ENCODE measurements around the gene ZNF132. TPM values are rescaled to one million over a fixed set of nuclear protein-coding genes. Genes with fewer than 3 reads are reported as not detected.

The ZNF132 gene
- total RNA-seq, 1 experiment from 2014 or later, result 2.6 TPM

DNA sequence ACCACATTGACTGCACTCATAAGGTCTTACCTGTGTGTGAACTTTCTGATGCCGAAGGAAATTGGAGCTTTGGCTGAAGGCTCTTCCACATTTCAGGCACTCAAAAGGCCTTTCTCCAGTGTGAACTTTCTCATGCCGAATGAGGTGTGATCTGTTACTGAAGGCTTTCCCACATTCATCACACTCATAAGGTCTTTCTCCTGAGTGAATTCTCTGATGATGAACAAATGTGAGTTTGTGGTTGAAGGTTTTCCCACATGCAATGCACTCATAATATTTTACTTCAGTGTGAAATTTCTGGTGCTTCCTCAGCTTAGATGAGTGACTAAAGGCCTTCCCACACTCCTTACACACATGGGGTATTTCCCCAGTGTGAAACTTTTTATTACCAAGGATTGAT is 5.7 kb downstream of the ZNF132 start (continued):
- TF ChIP-seq ZNF512 (CRISPR knock-in tag; IDR thresholded peaks at IDR 0.05; ENCODE audit: borderline replicate concordance) (no peak), ERG (CRISPR knock-in tag; IDR thresholded peaks at IDR 0.05) (no peak), NFYB (CRISPR knock-in tag; conservative IDR thresholded peaks at IDR 0.05; ENCODE audit: low read depth) (no peak), ZBTB21 (CRISPR knock-in tag; IDR thresholded peaks at IDR 0.05; ENCODE audit: borderline replicate concordance) (no peak), ZNF281 (CRISPR knock-in tag; IDR thresholded peaks at IDR 0.05) (no peak)
- TF ChIP-seq, protein P1, sequence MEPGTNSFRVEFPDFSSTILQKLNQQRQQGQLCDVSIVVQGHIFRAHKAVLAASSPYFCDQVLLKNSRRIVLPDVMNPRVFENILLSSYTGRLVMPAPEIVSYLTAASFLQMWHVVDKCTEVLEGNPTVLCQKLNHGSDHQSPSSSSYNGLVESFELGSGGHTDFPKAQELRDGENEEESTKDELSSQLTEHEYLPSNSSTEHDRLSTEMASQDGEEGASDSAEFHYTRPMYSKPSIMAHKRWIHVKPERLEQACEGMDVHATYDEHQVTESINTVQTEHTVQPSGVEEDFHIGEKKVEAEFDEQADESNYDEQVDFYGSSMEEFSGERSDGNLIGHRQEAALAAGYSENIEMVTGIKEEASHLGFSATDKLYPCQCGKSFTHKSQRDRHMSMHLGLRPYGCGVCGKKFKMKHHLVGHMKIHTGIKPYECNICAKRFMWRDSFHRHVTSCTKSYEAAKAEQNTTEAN (CRISPR knock-in tag; IDR thresholded peaks at IDR 0.05), result no peak
- TF ChIP-seq, protein P2, sequence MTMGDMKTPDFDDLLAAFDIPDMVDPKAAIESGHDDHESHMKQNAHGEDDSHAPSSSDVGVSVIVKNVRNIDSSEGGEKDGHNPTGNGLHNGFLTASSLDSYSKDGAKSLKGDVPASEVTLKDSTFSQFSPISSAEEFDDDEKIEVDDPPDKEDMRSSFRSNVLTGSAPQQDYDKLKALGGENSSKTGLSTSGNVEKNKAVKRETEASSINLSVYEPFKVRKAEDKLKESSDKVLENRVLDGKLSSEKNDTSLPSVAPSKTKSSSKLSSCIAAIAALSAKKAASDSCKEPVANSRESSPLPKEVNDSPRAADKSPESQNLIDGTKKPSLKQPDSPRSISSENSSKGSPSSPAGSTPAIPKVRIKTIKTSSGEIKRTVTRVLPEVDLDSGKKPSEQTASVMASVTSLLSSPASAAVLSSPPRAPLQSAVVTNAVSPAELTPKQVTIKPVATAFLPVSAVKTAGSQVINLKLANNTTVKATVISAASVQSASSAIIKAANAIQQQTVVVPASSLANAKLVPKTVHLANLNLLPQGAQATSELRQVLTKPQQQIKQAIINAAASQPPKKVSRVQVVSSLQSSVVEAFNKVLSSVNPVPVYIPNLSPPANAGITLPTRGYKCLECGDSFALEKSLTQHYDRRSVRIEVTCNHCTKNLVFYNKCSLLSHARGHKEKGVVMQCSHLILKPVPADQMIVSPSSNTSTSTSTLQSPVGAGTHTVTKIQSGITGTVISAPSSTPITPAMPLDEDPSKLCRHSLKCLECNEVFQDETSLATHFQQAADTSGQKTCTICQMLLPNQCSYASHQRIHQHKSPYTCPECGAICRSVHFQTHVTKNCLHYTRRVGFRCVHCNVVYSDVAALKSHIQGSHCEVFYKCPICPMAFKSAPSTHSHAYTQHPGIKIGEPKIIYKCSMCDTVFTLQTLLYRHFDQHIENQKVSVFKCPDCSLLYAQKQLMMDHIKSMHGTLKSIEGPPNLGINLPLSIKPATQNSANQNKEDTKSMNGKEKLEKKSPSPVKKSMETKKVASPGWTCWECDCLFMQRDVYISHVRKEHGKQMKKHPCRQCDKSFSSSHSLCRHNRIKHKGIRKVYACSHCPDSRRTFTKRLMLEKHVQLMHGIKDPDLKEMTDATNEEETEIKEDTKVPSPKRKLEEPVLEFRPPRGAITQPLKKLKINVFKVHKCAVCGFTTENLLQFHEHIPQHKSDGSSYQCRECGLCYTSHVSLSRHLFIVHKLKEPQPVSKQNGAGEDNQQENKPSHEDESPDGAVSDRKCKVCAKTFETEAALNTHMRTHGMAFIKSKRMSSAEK (CRISPR knock-in tag; IDR thresholded peaks at IDR 0.05; ENCODE audit: borderline replicate concordance), result no peak

- Mint-ChIP-seq H3K36me3 (peaks cover 50% of the 10 kb centered on the region), H3K4me3 (no peak overlapping the region), H3K27me3 (ENCODE audit: low read depth) (peaks cover 67% of the 10 kb centered on the region), H3K4me1 (no peaks in the 10 kb centered on the region), H3K9me3 (peaks cover 85% of the 10 kb centered on the region), H3K27ac (no peak overlapping the region)
- POLR2A ChIA-PET, result no interaction called here
- DNase-seq (ENCODE audit: low spot score) (no peak), ATAC-seq (no peak)
- TF ChIP-seq ZNF317 (CRISPR knock-in tag; IDR thresholded peaks at IDR 0.05; ENCODE audit: borderline replicate concordance, low read depth) (no peak), ZNF671 (CRISPR knock-in tag; IDR thresholded peaks at IDR 0.05) (no peak), JAZF1 (CRISPR knock-in tag; IDR thresholded peaks at IDR 0.05) (no peak), MLX (CRISPR knock-in tag; IDR thresholded peaks at IDR 0.05) (no peak), ZNF263 (CRISPR knock-in tag; IDR thresholded peaks at IDR 0.05; ENCODE audit: low read depth) (no peak), RORB (CRISPR knock-in tag; IDR thresholded peaks at IDR 0.05) (no peak)
- CTCF ChIA-PET, result no interaction called here
These were observed 10.2 kb downstream of the ZNF132 start for GRCh38 chr19:58429745-58430144.
